Liver (tissue), 9 donors: ENCODE measurements around the gene PCNT. TPM values are rescaled to one million over a fixed set of nuclear protein-coding genes. Genes with fewer than 3 reads are reported as not detected.

Experiments
- DNase-seq: peaks from one replicate; pipeline ENCODE4 v3.0.0-alpha.2; 2017; ENCODE audit warnings: low spot score
- H3K27ac ChIP-seq, 2 donors: one replicate each; pipeline ENCODE4 v1.7.0; 2013; ENCODE audit warnings: inconsistent platforms in 2 of 2, low read length in 2 of 2, control low read depth in 1 of 2, low read depth in 1 of 2, mild to moderate bottlenecking in 1 of 2
- H3K27me3 ChIP-seq, 4 donors: one replicate each; pipeline versions ENCODE4 v1.6.1 to v1.7.0; 2013; ENCODE audit warnings: low read length in 3 of 4, inconsistent platforms in 1 of 4, mild to moderate bottlenecking in 1 of 4, moderate library complexity in 1 of 4; ENCODE audit not compliant: control insufficient read depth in 4 of 4, insufficient read depth in 4 of 4
- H3K36me3 ChIP-seq, 4 donors: one replicate each; pipeline versions ENCODE4 v1.6.1 to v1.7.0; 2013; ENCODE audit warnings: low read length in 3 of 4, mild to moderate bottlenecking in 3 of 4, low read depth in 1 of 4, moderate library complexity in 1 of 4; ENCODE audit not compliant: control insufficient read depth in 4 of 4, insufficient read depth in 3 of 4
- H3K4me1 ChIP-seq, 4 donors: one replicate each; pipeline versions ENCODE4 v1.6.1 to v1.7.0; 2013; ENCODE audit warnings: low read length in 3 of 4, mild to moderate bottlenecking in 3 of 4, moderate library complexity in 1 of 4; ENCODE audit not compliant: control insufficient read depth in 4 of 4, insufficient read depth in 4 of 4
- H3K4me3 ChIP-seq, 3 donors: one replicate each; pipeline versions ENCODE4 v1.6.1 to v1.7.0; 2013; ENCODE audit warnings: low read length in 3 of 3, control low read depth in 1 of 3, low read depth in 1 of 3, mild to moderate bottlenecking in 1 of 3
- H3K9ac ChIP-seq, 2 donors: one replicate each; pipeline ENCODE4 v1.7.0; 2013; ENCODE audit warnings: low read length in 2 of 2, mild to moderate bottlenecking in 2 of 2, moderate library complexity in 2 of 2, control low read depth in 1 of 2, low read depth in 1 of 2
- H3K9me3 ChIP-seq, 4 donors: one replicate each; pipeline versions ENCODE4 v1.6.1 to v1.7.0; 2013; ENCODE audit warnings: low read length in 3 of 4; ENCODE audit not compliant: control insufficient read depth in 4 of 4
- EGR1 ChIP-seq, 2 donors: IDR thresholded peaks; 2 replicates each; pipeline ENCODE4 v1.6.1; 2016 to 2018; ENCODE audit warnings: antibody characterized with exemption in 2 of 2, low read depth in 2 of 2
- FOXA1 ChIP-seq: IDR thresholded peaks from 2 replicates; pipeline ENCODE4 v1.6.1; 2016; ENCODE audit warnings: antibody characterized with exemption
- FOXA2 ChIP-seq: IDR thresholded peaks from 2 replicates; pipeline ENCODE4 v1.6.1; 2016; ENCODE audit warnings: antibody characterized with exemption
- GABPA ChIP-seq, 2 donors: IDR thresholded peaks in 1 of 2; conservative IDR thresholded peaks in 1 of 2; 2 replicates each; pipeline ENCODE4 v1.6.1; 2016; ENCODE audit warnings: antibody characterized with exemption in 2 of 2, mild to moderate bottlenecking in 1 of 2, moderate library complexity in 1 of 2
- HNF4A ChIP-seq, 2 donors: conservative IDR thresholded peaks; 2 replicates each; pipeline ENCODE4 v1.6.1; 2016; ENCODE audit warnings: antibody characterized with exemption in 2 of 2, mild to moderate bottlenecking in 2 of 2
- HNF4G ChIP-seq: IDR thresholded peaks from 2 replicates; pipeline ENCODE4 v1.6.1; 2016; ENCODE audit warnings: antibody characterized with exemption
- JUND ChIP-seq, 2 donors: IDR thresholded peaks; 2 replicates each; pipeline ENCODE4 v1.6.1; 2016; ENCODE audit warnings: antibody characterized with exemption in 2 of 2
- NR2F2 ChIP-seq: IDR thresholded peaks from 2 replicates; pipeline ENCODE4 v1.6.1; 2016; ENCODE audit warnings: antibody characterized with exemption
- RAD21 ChIP-seq, 2 donors: IDR thresholded peaks; 2 replicates each; pipeline ENCODE4 v1.6.1; 2016; ENCODE audit warnings: antibody characterized with exemption in 2 of 2, mild to moderate bottlenecking in 2 of 2
- RXRA ChIP-seq, 2 donors: IDR thresholded peaks; 2 replicates each; pipeline ENCODE4 v1.6.1; 2017 to 2018; ENCODE audit warnings: antibody characterized with exemption in 2 of 2, mild to moderate bottlenecking in 1 of 2
- SP1 ChIP-seq: IDR thresholded peaks from 2 replicates; pipeline ENCODE4 v1.6.1; 2018; ENCODE audit warnings: antibody characterized with exemption, mild to moderate bottlenecking
- TAF1 ChIP-seq: conservative IDR thresholded peaks from 2 replicates; pipeline ENCODE4 v1.6.1; 2016; ENCODE audit warnings: antibody characterized with exemption, mild to moderate bottlenecking
- YY1 ChIP-seq: IDR thresholded peaks from 2 replicates; pipeline ENCODE4 v1.6.1; 2016; ENCODE audit warnings: antibody characterized with exemption, mild to moderate bottlenecking
- WGBS: extraction: QIAGEN DNeasy Blood & Tissue Kit; methylation state at CpG from one replicate; pipeline ENCODE4 v1.1.7; 2013; 5-methylcytosine and 5-hydroxymethylcytosine counted together
- polyA plus RNA-seq, 2 donors: library from polyadenylated mRNA; stranded (reverse) in 1 of 2; unstranded in 1 of 2; fragments of 200-250 nt in 1 of 2; fragments of >200 nt in 1 of 2; fragmentation: Nextera tagmentation in 1 of 2; extraction: Ambion mirVana in 1 of 2; gene quantifications; one replicate each; pipeline versions ENCODE4 v1.2.1 to v1.2.3, GENCODE V29; 2013 to 2015
- total RNA-seq, 2 donors: library from RNA; depleted of rRNA; stranded (reverse); fragments of >200 nt; gene quantifications; one replicate each; pipeline ENCODE4 v1.2.3, GENCODE V29; 2014
- TF ChIP-seq, protein P1 (sequence below): IDR thresholded peaks from 2 replicates; pipeline ENCODE4 v1.6.1; 2016; ENCODE audit warnings: antibody characterized with exemption
- TF ChIP-seq, protein P2 (sequence below): fragments of 150-350 bp; IDR thresholded peaks from 2 replicates; pipeline ENCODE4 v1.5.1; 2017; ENCODE audit warnings: improper control_type of control experiment, low read depth, low read length; ENCODE audit not compliant: missing input control
- TF ChIP-seq, protein P3 (sequence below): IDR thresholded peaks from 2 replicates; pipeline ENCODE4 v1.6.1; 2016; ENCODE audit warnings: antibody characterized with exemption, mild to moderate bottlenecking
- TF ChIP-seq, protein P4 (sequence below): IDR thresholded peaks from 2 replicates; pipeline ENCODE4 v1.6.1; 2016; ENCODE audit warnings: antibody characterized with exemption
- TF ChIP-seq, protein P5 (sequence below): IDR thresholded peaks from 2 replicates; pipeline ENCODE4 v1.6.1; 2016; ENCODE audit warnings: antibody characterized with exemption
- donor health status: healthy.
- donor health status: healthy.
- donor health status: healthy.
- donor health status: healthy.
- donor health status: healthy.

PCNT gene
- total and polyA plus RNA-seq, 4 donors: 6.7 to 36.8 (median 15.2) TPM

DNA sequence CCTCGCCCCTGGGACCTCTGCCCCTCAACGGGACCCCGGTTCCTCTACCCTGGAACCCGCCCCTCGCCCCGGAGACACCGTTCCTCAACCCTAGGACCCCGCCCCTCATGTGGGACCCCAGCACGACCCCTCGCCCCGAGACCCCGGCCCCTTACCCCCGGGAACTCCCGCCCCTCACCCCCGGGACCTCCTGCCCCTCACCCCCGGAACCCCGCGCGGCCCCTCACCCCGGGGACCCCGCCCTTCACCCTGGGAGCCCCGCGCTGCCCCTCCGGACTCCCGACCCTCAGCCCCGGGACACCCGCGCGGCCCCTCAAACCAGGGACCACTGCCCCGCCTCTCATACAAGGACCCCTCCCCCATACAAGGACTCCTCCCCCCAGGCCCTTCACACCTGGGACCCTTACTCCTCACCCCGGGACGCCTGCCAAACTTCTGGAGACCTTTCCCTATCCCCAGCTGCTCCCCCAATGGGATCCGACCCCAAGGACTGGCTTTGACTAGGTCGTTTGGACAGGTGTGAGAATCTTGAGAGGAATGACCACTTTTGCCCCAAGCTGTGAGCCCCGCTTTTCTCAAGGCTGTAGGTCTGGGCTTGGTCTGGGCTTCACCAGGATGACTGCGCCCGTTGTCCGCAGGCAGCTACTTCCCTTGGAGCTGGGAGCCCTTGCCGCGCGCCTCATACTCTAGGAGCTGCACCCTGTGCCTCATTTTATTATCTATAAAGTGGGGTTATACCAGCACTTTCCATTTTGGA, 135.6 kb downstream of the PCNT start:
- no peak for TF ChIP-seq RXRA (IDR thresholded peaks at IDR 0.05)
- TF ChIP-seq NR2F2: no peak
- TF ChIP-seq JUND (IDR thresholded peaks at IDR 0.05): no peak
- TF ChIP-seq, protein P1, sequence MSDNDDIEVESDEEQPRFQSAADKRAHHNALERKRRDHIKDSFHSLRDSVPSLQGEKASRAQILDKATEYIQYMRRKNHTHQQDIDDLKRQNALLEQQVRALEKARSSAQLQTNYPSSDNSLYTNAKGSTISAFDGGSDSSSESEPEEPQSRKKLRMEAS: no peak
- no peak for TF ChIP-seq FOXA1
- no peak for TF ChIP-seq TAF1
- TF ChIP-seq, protein P2, sequence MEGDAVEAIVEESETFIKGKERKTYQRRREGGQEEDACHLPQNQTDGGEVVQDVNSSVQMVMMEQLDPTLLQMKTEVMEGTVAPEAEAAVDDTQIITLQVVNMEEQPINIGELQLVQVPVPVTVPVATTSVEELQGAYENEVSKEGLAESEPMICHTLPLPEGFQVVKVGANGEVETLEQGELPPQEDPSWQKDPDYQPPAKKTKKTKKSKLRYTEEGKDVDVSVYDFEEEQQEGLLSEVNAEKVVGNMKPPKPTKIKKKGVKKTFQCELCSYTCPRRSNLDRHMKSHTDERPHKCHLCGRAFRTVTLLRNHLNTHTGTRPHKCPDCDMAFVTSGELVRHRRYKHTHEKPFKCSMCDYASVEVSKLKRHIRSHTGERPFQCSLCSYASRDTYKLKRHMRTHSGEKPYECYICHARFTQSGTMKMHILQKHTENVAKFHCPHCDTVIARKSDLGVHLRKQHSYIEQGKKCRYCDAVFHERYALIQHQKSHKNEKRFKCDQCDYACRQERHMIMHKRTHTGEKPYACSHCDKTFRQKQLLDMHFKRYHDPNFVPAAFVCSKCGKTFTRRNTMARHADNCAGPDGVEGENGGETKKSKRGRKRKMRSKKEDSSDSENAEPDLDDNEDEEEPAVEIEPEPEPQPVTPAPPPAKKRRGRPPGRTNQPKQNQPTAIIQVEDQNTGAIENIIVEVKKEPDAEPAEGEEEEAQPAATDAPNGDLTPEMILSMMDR: no peak
- no peak for TF ChIP-seq GABPA (IDR thresholded peaks at IDR 0.05 in 1 of 2, conservative IDR thresholded peaks at IDR 0.05 in 1 of 2)
- no peak for TF ChIP-seq YY1
- TF ChIP-seq SP1: no peak
- TF ChIP-seq HNF4G: no peak
- TF ChIP-seq EGR1 (IDR thresholded peaks at IDR 0.05; ENCODE audit: low read depth in 2 of 2): no peak
- TF ChIP-seq HNF4A (conservative IDR thresholded peaks at IDR 0.05): no peak
- TF ChIP-seq, protein P3, sequence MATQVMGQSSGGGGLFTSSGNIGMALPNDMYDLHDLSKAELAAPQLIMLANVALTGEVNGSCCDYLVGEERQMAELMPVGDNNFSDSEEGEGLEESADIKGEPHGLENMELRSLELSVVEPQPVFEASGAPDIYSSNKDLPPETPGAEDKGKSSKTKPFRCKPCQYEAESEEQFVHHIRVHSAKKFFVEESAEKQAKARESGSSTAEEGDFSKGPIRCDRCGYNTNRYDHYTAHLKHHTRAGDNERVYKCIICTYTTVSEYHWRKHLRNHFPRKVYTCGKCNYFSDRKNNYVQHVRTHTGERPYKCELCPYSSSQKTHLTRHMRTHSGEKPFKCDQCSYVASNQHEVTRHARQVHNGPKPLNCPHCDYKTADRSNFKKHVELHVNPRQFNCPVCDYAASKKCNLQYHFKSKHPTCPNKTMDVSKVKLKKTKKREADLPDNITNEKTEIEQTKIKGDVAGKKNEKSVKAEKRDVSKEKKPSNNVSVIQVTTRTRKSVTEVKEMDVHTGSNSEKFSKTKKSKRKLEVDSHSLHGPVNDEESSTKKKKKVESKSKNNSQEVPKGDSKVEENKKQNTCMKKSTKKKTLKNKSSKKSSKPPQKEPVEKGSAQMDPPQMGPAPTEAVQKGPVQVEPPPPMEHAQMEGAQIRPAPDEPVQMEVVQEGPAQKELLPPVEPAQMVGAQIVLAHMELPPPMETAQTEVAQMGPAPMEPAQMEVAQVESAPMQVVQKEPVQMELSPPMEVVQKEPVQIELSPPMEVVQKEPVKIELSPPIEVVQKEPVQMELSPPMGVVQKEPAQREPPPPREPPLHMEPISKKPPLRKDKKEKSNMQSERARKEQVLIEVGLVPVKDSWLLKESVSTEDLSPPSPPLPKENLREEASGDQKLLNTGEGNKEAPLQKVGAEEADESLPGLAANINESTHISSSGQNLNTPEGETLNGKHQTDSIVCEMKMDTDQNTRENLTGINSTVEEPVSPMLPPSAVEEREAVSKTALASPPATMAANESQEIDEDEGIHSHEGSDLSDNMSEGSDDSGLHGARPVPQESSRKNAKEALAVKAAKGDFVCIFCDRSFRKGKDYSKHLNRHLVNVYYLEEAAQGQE: no peak
- no peak for TF ChIP-seq FOXA2
- TF ChIP-seq, protein P4, sequence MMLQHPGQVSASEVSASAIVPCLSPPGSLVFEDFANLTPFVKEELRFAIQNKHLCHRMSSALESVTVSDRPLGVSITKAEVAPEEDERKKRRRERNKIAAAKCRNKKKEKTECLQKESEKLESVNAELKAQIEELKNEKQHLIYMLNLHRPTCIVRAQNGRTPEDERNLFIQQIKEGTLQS: no peak
- no peak for TF ChIP-seq RAD21 (IDR thresholded peaks at IDR 0.05)
- TF ChIP-seq, protein P5, sequence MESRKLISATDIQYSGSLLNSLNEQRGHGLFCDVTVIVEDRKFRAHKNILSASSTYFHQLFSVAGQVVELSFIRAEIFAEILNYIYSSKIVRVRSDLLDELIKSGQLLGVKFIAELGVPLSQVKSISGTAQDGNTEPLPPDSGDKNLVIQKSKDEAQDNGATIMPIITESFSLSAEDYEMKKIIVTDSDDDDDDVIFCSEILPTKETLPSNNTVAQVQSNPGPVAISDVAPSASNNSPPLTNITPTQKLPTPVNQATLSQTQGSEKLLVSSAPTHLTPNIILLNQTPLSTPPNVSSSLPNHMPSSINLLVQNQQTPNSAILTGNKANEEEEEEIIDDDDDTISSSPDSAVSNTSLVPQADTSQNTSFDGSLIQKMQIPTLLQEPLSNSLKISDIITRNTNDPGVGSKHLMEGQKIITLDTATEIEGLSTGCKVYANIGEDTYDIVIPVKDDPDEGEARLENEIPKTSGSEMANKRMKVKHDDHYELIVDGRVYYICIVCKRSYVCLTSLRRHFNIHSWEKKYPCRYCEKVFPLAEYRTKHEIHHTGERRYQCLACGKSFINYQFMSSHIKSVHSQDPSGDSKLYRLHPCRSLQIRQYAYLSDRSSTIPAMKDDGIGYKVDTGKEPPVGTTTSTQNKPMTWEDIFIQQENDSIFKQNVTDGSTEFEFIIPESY: no peak
- Histone ChIP-seq H3K4me1 (peaks cover 2 to 21% (median 16%) of the 10 kb centered on the region in 4 donors), H3K27me3 (no peaks in the 10 kb centered on the region), H3K27ac (peak overlapping the region; percentile 65 to 75), H3K4me3 (peak overlapping the region; percentile 26 to 95 (median 81)), H3K9ac (no peak overlapping the region), H3K9me3 (no peaks in the 10 kb centered on the region), H3K36me3 (peaks cover 0 to 2% (median under 1%) of the 10 kb centered on the region in 4 donors)
- DNase-seq: no peak
- WGBS: 12% methylated on average over 41 of the region's 41 CpGs
